GM19452 (cell line): Measurements from ENCODE around the gene PFDN1.

Experiments
- ATAC-seq: cut with Tn5 transposase; IDR thresholded peaks from one replicate; pipeline ENCODE4 v1.9.1; 2021; ENCODE audit not compliant: unreplicated experiment

Gene PFDN1

GRCh38 chr5:140299056-140299455, 3.8 kb downstream of the PFDN1 start:
- no peak for ATAC-seq

GRCh38 chr5:140298183-140298601, 4.7 kb downstream of the PFDN1 start:
- no peak for ATAC-seq

DNA sequence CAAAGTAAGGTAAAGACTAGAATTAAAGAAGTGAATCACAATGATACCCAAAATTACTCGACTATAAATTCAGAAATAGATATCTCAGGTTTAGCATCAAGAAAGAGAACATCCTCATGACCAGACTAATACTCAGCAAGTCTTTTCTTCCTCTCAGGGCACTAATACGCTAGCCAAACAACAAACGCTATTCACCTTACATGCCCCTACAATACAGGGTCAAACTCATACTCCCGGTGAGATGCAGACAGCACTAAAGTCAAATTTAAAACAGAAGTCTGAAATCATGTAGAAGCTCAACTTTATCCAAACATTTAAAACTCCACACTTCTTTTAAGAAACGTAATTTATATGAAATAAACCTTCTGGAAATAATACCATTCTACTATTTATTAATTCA, 5.6 kb downstream of the PFDN1 start:
- no peak for ATAC-seq

GRCh38 chr5:140296289-140296688, 6.6 kb downstream of the PFDN1 start:
- no peak for ATAC-seq

GRCh38 chr5:140295414-140295813, 7.5 kb downstream of the PFDN1 start:
- no peak for ATAC-seq

DNA sequence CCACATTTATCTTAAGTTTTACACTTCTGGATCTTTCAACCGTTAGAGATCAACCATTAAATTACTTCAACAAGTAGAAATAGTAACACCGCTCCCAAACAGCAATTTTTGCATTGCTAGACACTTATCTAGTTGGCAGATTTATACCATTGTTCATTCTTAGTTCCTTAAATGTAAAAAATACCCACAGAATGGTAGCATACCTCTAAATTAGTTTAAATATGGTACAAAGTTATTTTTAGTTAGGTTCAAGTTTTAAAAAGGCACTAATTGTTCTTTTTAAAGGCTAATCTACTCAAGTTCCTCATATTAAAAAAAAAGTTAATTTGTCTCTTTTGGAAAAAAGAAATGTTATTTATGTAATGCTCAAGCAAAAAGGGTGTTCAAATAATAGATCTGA, 8.1 kb downstream of the PFDN1 start:
- ATAC-seq, result no peak

GRCh38 chr5:140293849-140294100, 9.1 kb downstream of the PFDN1 start:
- no peak for ATAC-seq

DNA sequence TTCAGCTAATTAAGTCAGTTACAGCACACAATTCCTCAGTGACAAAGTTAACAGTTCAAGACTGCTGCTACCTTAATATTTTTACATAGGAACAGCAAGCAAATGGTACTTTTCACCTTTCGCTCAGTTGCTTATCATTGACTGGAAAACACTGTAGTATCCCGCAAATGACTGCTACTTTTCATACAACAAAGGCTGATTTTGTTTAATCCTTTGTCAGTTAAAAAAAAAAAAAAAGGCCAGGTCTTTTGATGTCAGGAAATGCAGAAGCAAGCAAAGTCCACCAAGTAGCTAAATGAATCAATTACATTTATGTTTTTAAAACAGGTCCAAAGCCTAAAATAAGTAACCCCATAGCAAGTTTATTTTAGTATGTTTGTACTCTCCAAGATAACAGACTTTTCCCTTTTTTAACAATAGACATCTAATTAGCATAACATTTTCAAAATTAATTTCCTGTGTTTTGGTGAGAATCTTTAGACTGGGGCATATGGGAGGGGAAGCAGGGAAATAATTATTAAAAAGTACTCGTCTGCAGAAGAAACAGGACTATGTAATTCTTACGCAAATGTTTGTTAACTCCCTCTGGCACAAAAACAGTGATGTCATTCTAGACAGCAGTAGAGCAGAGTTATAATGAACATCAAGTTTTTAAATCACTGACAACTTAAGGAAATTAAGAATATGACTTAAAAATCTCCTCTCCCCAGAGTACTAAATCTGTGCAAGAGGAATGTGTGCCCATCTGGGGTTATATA, 9.6 kb downstream of the PFDN1 start:
- no peak for ATAC-seq

GRCh38 chr5:140292212-140293036, 10.5 kb downstream of the PFDN1 start:
- no peak for ATAC-seq

DNA sequence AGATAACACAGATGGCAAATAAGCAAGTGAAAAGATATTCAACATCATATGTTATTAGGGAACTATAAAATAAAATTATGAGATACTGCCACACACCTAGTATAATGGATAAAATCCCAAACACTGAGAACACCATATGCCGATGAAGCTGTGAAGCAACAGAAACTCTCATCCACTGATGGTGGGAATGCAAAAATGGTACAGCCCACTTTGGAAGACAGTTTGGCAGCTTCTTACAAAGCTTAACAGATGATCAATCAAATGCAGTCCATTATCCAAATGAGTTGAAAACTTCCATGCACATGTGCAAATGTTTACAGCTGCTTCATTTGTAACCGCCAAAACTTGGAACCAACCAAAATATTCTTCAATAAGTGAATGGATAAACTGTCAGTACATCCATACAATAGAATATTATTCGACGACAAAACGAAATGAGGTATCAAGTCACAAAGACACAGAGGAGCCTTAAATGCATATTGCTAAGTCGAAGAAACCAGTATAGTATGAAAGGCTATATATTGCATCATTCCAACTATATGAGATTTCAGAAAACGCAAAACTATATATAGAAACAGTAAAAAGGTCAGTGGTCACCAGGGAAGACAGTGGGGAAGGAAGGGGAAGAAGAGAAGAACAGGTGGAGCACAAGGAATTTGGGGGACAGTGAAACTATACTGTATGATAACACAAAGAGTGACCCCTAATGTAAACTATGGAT, 14.9 kb downstream of the PFDN1 start:
- ATAC-seq, result no peak

GRCh38 chr5:140286424-140286823, 16.5 kb downstream of the PFDN1 start:
- no peak for ATAC-seq

- ATAC-seq, result no peak
These were observed 18.9 kb downstream of the PFDN1 start for GRCh38 chr5:140284013-140284412.

DNA sequence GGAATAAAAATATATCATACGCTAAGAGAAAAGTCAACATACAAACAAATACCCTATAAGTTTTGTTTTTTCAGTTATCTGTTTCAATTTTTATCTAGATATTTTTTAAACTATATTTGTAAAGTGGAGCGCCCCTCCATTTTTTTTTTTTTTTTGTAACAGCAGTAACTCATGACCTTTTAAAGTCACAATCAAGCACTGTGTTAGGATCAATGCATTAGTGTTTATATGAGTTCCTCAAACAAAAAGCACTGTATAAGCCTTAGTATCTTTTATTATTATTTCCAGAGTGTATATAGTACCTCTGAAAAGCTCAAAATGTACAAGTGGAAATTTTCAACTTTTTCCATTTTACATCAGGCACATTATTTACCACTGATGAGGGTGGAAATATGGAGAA, 20.6 kb downstream of the PFDN1 start:
- no peak for ATAC-seq

GRCh38 chr5:140275837-140276236, 27.1 kb downstream of the PFDN1 start:
- no peak for ATAC-seq

- ATAC-seq, result no peak
These were observed 29.5 kb downstream of the PFDN1 start for GRCh38 chr5:140273401-140273877.

DNA sequence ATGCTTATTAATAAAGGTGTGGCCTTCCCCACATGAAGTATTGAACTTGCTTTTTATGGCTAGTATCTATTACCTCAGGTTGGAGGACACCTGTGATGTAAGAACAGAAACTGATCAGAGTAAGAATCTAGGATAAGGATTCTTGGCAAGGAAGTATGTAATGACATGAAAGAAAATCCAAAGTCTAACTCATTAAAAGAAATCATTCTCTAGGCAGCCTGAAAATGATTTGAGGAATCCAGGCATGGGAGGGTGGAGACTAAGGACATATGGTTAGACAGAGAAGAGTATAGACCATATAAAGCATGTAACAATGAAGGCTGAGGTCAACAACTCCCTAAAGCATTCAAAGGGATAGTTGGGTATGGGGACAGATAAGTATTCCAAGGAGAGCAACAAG, 32.9 kb downstream of the PFDN1 start:
- no peak for ATAC-seq

GRCh38 chr5:140267559-140268018, 35.3 kb downstream of the PFDN1 start:
- ATAC-seq, result no peak

DNA sequence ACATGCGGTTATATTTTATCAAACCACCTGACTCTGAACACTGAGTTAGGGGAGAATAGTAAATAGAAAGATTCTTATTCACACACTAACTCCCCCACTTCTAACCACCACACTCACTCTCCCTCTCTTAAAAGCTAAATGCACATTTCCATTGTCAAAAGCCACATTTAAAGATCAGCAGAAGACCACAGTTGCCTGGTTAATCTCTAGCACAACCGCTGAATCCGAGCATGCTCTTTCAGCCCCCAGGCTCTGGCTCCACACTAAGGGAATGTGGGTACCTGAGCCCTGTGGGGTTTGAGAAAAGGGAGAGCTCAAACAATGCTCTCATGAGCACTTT, 35.7 kb downstream of the PFDN1 start:
- ATAC-seq, result no peak

GRCh38 chr5:140266471-140267200, 36.3 kb downstream of the PFDN1 start:
- ATAC-seq, result no peak

GRCh38 chr5:140265845-140266244, 37.1 kb downstream of the PFDN1 start:
- ATAC-seq, result no peak

DNA sequence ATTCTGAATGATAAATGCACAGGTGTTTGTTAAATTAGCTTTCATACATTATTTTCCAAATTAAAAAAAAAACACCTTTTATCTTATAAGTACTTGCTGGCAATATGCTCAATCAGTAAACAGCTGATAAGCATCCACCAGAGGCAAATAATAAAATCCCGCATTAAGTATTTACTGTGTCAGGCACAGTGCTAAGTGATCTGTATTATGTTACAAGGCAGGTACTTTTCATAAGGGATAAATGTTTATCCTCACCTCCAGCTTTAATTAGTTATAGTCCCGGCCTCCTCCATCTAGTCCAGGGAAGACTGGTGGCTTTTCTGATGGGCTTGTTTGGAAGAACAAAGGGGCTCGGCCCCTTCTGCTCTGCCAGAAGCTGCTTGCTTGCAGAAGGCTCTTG, 40.1 kb downstream of the PFDN1 start:
- no peak for ATAC-seq
